Tibial nerve (tissue), 3 donors: ENCODE data around the gene MOCOS.

Experiments
- POLR2A ChIP-seq, 2 donors: fragments of 450-650 bp; IDR thresholded peaks; one replicate each; pipeline ENCODE4 v1.6.1; 2017; ENCODE audit warnings: antibody characterized with exemption in 2 of 2, mild to moderate bottlenecking in 2 of 2, moderate library complexity in 2 of 2
- TF ChIP-seq, protein P1 (sequence below), 5 experiments: fragments of 200-600 bp in 3 of 5; fragments of 450-650 bp in 2 of 5; sonication (generic) in 3 of 5; IDR thresholded peaks; one replicate each; pipeline ENCODE4 v1.5.1; 2016 to 2019; ENCODE audit warnings: antibody characterized with exemption in 5 of 5, mild to moderate bottlenecking in 3 of 5, moderate library complexity in 2 of 5

DNA sequence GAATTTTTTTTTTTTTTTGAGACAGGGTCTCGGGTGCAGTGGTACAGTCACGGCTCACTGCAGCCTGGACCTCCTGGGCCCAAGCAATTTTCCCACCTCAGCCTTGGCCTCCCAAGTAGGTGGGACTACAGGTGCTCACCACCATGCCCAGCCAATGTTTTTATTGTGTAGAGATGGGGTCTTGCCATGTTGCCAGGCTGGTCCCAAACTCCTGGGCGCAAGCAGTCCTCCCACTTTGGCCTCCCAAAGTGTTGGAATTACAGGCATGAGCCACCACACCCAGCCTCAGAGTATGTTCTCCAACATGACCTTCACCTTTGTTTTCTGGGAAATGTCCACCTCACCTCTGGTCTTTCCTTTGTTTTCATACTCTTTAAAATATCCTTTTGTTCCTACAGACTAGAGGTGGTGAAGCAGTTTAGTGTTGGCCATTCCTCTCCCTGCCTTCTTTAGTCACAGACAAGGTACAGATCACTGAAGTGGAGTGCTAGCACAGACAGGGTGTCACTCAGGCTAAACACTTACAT is 19.5 kb upstream of the MOCOS start:
- TF ChIP-seq, protein P1, sequence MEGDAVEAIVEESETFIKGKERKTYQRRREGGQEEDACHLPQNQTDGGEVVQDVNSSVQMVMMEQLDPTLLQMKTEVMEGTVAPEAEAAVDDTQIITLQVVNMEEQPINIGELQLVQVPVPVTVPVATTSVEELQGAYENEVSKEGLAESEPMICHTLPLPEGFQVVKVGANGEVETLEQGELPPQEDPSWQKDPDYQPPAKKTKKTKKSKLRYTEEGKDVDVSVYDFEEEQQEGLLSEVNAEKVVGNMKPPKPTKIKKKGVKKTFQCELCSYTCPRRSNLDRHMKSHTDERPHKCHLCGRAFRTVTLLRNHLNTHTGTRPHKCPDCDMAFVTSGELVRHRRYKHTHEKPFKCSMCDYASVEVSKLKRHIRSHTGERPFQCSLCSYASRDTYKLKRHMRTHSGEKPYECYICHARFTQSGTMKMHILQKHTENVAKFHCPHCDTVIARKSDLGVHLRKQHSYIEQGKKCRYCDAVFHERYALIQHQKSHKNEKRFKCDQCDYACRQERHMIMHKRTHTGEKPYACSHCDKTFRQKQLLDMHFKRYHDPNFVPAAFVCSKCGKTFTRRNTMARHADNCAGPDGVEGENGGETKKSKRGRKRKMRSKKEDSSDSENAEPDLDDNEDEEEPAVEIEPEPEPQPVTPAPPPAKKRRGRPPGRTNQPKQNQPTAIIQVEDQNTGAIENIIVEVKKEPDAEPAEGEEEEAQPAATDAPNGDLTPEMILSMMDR (IDR thresholded peaks at IDR 0.05), result no peak
- no peak for TF ChIP-seq POLR2A (IDR thresholded peaks at IDR 0.05)
